IPS DF 4.7 (cell line): ENCODE measurements around the gene MED7.

Source experiments
- DNase-seq: peaks from one replicate; pipeline ENCODE4 v3.0.0-alpha.2; 2013; ENCODE audit warnings: low spot score; ENCODE audit errors: extremely low read depth

The MED7 gene

GRCh38 chr5:157164521-157164920, 21.9 kb upstream of the MED7 start:
- DNase-seq: no peak

- DNase-seq: no peak
Observed at GRCh38 chr5:157162919-157163510, 20.4 kb upstream of the MED7 start.

- no peak for DNase-seq
Observed at GRCh38 chr5:157161996-157162395, 19.3 kb upstream of the MED7 start.

DNA sequence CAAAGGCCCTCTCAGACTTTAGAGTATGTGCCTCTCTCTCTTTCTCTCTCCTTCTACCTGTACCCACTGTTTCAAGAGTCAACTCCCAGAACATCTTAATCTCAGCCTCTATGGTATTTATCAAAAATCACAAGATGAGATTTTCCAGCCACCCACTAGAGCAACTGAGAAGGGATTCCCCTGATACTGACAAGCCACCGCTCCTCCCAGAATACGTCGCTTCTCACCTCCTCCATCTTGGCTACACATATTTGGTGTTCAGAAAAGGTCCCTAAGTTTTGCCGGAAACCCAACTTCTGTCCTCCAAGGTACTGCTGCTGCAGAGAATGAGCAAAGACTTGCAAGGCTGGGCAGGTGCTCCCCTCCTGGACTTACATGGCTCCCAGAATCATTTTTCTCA, 17.3 kb upstream of the MED7 start:
- DNase-seq: no peak

- DNase-seq: no peak
Observed at GRCh38 chr5:157159209-157159751, 16.6 kb upstream of the MED7 start.

DNA sequence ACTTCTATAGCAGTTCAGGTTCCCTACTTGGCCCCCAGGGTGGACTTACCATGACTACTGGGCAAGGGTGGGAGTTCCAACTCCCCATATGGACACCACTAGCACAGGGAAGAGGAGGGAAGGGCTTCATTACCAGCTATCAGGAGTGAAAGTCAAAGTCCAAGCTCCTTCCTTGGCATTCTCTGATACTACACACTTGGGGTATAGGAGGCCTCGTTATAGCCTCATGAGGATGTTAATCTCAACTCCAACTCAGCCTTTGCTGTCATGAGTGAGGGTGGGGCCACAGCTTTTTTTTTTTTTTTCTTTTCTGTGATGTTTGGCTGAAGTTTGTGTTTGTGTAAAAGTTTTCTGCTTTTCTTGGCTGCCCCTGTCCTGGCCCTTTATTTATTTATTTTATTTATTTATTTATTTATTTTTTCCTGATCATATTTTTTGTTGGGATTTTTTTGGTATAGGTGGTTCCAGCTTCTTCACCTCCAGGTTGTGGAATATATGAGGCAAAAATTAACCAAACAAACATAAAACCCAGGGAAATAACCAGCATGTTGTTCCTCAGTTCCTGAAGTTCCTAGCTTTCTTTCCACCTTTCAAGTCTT, 14.7 kb upstream of the MED7 start:
- no peak for DNase-seq

GRCh38 chr5:157155297-157155696, 12.6 kb upstream of the MED7 start:
- no peak for DNase-seq

DNA sequence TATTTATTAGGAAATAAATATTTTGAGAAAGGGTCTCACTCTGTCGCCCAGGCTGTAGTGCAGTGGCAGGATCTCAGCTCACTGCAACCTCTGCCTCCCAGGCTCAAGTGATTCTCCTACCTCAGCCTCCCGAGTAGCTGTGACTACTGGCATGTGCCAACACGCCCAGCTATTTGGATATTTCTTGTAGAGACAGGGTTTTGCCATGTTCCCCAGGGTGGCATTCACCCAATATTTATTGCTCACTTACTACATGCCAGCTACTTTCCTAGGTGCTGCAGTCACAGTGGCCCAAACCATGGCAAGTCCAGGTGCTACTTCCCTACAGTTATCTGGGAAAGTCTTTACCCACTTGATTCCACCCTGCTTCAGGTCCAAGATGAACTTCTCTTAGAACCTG, 8.3 kb upstream of the MED7 start:
- no peak for DNase-seq

GRCh38 chr5:157148734-157149615, 6.3 kb upstream of the MED7 start:
- DNase-seq: peak; percentile 49

DNA sequence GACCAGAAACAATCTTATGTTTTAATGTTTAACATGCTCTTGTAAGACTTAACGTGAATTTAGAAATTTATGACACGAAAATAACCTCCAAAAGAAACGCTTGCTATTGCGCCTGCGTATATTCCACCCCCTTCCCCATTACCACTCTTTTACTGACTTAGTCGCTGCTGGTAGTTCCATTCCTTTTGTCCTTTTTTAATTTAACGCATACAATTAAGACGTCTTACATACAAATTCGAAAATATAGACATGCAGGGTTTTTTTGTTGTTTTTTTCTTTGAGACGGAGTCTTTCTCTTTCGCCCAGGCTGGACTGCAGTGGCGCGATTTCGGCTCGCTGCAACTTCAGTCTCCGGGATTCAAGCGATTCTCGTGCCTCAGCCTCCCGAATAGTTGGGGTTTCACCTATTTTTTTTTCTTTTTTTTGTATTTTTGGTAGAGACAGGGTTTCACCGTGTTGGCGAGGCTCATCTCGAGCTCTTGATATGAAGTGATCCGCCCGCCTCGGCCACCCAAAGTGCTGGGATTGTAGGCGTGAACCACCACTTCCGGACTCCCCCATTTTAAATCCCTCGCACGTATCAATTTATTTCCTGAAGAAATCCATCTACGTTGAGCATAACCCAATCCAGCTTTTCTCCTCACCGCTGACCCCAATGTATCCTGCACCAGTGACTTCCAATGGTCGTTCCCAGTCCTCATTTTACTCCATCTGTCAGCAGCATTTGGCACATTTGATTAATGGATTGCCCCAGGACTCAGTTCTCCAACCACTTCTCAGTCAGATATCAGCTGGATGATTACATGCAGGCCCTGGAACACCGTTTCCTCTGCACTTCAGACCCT, 684 bp upstream of the MED7 start:
- DNase-seq: no peak

GRCh38 chr5:157137691-157138090, 5.0 kb downstream of the MED7 start:
- DNase-seq: no peak

DNA sequence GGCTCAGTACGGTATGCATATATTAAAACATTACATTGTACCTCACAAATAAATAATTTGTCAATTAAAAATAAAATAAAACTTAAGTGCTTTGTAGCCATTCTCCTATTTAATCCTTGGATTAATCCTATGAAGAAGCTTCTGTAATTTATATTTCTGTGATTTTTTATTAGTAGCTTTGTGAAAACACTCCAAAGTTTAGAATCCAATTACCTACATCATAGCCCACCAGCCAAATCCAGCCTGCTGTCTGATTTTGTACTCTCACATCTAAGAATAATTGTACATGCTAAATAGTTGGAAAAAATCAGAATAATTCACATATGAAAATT, 10.4 kb downstream of the MED7 start:
- no peak for DNase-seq

DNA sequence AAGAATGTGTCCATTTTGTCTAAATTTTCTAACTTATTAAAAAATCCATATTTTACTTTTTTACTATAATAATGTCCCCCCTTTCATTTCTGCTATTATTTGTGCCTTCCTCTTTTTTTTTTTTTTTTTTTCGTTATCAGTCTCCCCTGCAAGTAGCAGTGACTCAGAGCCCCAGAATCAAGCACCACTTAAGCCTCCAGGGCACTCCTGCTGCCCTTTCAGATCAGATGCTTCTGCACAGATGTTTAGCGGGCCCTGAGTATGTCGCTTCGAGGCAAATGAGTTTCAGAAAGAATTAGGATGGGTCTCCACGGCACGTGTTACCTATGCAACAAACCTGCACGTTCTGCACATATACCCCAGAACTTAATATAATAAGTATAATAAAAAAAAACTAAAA, 11.7 kb downstream of the MED7 start:
- no peak for DNase-seq

DNA sequence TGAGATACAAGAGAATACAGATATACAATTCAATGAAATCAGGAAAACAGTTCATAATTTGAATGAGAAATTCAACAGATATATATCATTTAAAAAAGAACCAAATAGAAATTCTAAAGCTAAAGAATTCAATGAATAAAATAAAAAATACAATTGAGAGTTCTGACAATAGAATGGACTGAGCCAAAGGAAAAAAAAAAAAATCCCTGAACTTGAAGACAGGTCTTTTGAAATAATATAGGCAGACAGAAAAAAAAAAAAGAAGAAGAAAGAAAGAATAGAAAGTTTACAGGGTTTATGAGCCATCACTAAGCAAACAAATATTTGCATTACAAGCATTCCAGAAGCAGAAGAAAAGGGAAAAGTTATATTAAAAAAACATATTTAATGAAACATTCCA, 21.0 kb downstream of the MED7 start:
- no peak for DNase-seq

GRCh38 chr5:157120102-157120501, 22.6 kb downstream of the MED7 start:
- DNase-seq: no peak

DNA sequence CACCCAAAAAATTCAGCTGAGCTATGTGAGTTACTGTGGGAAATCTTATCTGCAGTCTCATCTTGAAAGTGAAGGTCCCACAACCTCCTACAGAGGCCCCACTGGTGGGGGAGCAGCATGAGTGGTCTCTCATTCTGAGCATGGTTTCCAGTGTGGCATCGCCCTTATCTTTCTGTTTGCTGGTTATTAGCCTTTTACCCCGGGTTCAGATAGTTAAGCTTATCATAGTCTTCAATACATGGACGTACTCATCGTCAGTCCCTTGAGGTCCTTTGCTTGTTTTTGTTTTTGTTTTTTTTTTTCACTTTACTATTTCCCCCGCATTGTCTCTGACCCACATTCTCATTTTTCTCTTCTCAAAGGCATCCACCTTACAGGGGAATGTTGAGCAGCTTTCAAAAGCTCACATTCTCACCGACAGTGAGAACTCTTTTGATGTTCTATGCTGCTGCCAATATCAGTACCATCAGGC, 26.1 kb downstream of the MED7 start:
- no peak for DNase-seq

GRCh38 chr5:157115502-157115901, 27.2 kb downstream of the MED7 start:
- DNase-seq: no peak

DNA sequence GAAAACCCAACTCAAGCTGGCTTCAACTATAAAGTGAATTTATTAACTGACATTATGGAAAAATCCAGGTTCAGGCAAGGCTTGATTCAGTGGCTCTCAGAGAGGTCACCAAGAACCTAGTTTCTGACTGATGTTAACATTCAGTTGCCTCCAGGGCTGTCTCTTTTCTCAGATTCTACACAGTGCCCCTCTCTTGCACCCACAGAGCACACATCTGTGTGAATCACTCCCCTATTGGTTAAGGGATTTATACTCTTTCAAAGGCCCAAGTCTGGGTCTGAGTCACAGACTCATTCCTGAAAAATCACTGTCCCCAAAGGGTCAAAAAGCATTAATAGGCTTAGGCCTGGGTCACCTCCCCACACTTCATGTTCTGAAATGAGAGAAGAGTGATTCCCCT, 27.7 kb downstream of the MED7 start:
- no peak for DNase-seq

DNA sequence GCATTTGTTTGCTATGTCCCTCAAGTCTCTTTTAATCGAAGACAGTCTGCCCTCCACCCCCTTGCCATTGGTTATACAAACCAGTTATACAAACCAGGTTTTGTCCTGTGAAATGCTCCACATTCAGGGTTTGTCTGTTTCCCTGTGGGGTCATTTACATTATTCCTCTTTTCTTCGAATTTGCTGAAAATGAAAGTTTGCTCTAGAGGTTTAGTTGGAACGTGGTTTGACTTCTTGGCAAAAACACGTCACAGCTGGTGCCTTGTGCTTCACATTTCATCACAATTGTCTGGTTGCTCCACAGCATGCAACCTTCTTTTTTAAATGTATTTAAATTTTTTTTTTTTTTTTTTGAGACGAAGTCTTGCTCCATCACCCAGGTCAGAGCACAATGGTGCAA, 29.7 kb downstream of the MED7 start:
- no peak for DNase-seq

- DNase-seq: no peak
Observed at GRCh38 chr5:157109744-157110143, 32.9 kb downstream of the MED7 start.

GRCh38 chr5:157108976-157109375, 33.7 kb downstream of the MED7 start, which contains the start of gene HAVCR2:
HAVCR2 (minus strand) TSS chr5:157109044; CDS start chr5:157108983, 61 bp downstream.
- DNase-seq: no peak
